Embryonic facial prominence (tissue), 1 donor: ENCODE data around the gene RNF26.

Experiments used
- DNase-seq: peaks from one replicate; pipeline ENCODE4 v3.0.0-alpha.2; 2016; ENCODE audit errors: extremely low spot score

Gene RNF26

DNA sequence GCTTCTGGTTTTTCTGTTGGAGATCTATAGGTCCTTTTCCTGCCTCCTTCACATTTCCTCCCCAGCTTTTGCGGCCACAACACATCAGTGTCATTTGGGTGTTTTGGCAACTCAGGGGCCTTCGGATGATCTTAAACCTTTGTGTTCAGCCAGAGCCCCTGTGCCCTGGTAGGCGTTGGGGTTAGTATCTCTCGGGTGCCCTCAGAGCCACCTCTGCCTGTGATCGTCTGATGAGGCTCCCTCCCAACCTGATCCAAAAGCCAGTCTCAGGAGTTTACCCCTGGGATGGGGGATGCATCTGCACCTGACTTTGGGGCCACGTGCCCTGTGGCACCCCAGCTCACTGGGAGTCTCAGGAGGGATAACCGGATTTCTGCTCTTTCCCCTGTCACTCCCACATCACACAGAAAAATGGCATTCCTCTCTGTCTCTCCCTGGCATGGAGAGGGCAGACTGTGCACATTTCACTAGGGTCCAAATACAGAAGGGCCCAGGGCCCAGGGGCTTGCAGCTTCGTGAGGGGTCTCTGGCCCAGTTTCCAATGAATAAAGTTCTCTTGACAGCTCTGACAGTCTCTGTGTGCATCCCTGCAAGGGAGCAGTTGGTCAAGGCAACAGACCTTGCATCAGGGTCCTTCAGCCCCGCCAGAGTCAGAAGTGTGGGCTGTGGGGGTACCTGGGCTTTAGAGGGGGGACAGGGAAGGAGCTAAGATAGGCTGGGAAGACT lies 2.6 kb downstream of the RNF26 start:
- DNase-seq, result no peak

DNA sequence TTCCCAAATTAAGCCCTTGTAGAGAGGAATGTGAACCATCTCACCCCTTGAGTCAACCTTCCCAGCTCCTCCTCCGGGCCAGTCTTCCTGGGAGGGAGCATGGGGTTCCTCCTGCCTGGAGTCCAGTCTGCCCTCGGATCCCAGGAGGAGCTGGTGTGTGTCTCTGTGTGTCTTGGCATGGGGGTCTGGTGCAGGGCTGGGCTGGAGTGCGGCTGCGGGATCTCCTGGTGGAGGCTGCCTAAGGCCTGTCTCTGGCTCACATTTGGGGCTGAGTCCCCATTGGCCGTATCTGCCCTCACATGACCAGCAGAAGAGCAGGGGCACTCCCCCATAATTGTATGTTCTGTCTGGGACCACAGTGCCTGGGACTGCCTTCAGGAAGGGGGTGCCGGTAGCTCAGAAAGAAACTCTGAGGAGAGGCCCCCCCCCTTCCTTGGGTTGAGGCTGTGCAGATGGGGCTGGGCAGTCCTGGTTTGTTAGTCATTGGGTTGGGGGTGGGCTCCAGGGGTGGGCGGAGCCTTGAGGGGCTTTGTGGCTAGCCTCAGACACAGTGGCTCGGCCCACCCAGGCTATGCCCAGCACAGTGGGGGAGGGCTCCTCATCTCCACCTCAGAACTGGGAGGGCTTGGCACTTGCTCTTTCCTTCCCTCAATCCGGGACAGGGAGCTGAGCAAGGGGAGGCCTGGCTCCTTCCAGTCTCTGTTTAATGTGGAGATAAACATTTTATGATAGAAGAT lies 3.4 kb downstream of the RNF26 start:
- peak; percentile 65 for DNase-seq

DNA sequence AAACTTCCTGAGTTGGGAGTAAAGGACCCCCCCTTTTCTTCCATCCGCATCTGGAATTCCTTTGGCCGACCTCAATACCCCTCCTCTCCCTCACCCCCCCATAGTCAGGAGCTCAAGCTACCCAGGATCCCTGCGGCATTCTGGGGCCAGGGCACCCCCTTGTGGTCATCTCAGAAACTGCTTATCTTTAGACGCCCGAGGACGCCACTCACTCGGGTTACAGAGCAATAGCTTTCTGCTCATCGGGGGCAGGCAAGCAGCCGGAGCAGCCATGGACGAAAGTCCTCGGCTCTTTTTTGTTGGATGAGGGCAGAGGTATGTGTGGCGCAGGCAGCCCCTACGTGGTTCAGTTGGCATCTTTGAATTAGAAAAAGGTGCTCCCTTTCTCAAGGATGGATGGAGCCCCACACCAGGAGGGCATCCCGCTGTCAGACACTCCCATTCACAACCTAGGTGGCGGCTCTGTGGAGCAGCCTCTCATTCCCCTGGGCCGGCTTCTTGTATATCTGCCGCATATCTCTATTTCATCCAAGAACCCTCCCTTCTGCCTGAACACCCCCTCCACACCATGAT lies 4.1 kb downstream of the RNF26 start:
- peak; percentile 77 for DNase-seq

DNA sequence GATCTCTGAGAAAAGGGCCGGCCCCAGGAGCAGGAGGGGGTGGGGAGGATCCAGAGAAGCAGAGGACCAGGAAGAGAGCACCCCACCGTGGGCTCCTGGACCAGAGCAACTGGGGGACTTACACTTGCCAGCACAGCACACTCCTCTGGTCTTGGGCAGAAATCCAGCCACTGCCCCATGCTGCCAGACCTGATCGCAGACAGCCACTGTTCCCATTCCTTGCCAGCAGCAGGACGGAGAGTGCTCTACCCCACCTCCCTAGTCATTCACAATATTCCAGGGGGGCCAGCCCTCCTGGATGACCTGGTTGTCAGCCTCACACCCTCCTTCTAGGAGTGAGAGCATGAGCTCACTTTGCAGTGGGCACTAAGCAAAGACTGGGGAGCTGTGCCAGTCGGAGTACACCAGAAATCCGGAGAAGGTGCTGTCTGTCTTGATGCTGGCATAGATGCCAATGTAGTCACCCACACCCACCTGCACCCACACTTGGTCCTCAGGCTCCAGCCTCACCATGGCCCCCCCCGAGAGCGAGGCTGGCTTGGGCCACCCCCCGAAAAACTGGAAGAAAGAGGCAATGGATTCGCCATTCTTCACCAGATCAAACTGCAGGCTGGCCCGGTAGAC lies 4.8 kb downstream of the RNF26 start:
- no peak for DNase-seq

DNA sequence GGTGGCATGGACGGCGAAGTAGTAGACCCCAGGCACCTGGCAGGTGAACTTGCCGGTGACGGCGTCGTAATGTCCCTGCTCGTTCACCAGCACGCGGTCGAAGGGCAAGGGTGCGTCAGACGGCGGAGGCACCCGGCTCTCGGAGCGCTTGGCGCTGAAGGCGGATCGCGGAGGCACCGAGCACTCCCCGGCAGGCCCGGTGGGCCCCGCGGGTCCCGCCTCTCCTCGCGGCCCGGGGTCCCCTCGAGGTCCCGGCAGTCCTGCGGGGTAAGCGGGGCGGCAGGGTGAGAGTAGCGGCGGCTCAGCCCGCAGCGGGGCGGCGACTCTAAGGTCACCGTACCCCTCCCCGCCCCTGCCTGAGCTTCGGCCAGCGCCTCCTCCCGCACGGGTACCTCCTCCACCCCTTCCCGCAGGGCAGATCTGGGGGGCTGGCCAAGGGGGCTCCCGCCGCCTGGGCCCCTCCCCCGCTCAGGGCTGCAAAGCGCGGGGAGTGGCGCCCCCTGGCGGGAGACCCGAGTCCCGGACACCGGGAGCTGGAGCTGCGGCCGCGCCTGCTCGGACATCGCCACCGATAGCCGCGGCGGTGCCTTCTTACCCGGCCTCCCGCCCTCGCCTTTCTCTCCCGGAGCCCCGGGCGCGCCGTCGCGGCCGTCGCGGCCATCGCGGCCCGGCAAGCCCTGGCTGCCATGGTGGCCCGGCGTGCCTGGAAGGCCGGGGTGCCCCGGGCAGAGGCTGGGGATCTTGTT lies 5.4 kb downstream of the RNF26 start:
- DNase-seq, result no peak

DNA sequence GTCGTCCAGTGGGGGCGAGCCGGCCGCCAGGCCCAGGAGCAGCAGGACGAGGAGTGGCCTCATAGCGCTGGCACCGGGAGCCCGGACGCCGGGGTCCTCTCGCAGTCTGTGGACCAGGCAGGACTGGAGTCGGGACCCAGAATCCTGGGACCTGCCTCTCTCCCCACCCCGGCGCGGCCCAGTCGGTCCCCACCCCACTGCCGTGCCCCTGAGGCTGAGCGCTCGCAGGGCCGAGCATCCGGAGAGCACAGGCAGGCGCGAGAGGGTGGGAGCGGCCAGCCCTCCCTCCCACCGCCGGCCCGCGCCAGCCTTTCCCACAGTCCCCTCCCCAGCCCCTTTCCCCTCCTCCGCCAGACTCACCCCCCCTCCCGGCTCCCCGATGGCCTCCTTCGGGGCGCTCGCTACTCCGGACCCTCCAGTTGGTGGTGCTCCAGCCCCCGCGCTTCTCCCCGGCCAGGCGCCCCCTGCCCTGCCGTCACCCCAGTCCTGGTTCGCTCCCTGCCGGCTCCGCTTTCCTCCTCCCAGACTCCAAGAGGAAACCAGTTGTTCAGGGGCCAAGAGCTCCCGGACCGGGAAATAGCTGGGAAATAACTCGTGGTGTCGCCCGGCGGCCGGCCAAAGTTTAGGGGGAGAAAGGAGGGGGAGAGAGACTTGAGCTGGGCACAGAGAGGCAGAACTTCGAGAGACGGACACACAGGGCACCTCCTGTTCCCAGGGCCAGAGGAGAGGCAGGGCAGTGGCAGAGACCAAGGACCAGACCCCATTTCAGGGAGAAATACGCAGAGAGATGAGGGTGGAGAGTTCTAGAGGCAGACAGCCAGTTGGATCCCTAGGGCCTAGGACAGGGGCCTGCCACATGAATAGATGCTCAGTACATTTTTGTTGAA lies 6.3 kb downstream of the RNF26 start, which contains the start of gene C1QTNF5:
Gene C1QTNF5, minus strand, starts transcription at position 549 of the 887 bp plus-strand sequence. Its CDS starts 486 bp downstream, at position 63.
- DNase-seq, result peak; percentile 70

DNA sequence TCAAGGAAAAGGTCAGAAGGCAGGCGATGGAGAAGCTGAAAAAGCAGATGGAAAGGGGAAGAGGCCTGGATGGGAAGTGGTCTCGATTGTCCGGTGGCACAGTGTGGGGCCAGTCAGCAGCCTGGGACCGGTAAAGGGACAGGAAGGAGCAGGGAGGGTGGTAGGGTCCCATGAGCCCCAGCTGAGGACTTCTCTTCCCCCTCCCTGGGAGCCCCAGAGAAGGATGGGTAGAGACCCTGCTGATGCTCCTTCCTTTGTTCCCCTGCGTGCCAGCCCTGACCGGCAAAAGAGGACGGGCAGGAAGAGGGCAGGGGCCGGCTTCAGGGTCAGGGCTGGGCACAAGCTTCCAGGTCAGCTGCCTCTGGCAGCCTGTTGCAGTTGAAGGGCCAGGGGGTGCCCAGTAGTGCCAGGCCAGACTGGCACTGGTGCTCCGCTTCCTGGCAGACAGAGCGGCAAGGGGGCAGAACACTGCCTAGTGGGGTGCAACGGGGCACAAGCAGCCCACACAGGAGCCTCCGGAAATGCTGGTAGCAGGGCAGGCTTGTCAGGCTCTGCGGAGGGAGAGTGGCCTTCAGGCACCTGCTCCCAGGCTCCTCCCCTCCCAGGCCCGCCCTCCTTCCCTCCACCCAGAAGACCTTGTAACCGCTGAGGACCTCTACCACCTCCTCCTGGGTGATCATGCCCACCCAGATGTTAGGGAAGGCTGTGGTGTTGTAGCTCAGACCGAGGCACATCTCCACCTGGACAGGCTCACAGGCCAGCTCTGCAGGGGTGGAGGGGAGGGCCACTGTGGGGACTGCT lies 7.1 kb downstream of the RNF26 start:
- DNase-seq, result no peak

DNA sequence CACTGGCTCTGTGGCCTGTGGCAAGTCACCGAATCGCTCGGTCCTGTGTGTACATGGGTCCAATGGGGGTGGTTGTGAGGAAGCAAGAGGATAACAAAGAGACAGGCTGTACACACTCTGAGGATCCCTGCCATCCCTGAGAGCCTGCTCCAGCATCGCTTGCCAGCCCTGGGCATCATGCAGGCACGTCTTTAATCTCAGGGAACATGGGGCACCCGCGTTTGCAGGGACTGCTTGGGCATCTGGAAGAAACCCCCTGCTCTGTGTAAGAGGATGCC lies 7.6 kb downstream of the RNF26 start:
- no peak for DNase-seq

DNA sequence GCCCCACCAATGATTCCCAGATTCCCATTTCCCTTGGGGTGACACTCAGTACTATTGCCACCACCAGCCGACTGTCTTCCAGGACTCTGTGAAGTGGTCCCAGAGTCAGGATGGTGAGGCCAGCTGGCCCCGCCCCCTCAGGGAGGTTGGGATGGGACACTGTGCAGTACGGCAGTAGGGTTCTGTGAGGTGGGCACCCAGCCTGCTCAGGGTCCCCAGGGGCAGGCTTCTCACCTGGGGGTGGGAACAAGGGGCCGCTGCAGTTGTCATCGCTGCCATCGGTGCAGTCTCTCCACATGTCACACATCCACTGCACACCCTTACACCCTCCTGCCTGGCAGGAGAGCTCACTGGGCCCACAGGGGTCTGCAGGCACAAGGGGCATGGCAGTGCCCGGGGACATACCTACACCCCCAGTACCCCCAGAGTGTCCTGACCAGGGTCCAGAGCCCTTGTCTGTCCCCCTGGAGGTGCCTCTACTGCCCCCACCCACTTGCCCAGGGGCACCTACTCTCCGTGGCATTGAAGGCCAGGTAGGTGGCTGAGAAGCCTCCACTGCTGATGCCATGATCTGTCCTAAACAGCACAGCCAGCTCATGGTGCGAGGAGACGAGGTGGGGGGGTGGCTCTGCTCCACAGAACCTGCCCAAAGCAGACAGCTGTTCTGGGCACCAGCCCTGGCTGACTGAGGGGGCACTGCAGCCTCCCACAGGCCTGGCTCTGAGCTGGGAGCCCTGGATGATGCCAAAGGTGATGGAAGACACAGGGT lies 8.2 kb downstream of the RNF26 start:
- no peak for DNase-seq

DNA sequence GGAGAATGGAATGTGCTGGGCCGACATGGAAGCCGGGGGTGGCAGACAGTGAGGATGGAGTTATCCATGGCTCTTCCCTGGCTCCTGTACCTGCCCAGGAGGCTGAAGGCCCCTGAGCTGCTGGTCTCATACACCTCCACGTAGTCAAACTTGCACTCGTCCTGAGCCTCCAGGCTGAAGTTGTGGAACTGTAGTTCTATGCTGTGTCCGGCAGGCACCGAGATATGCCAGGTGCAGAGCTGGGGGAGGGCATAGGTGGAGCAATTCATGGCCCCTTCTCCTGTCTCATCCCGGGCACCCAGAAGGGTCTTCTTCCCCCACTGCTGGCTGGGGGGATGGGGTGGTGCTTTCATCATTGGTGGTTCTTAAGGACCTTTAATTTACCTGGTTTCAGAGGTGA lies 9.4 kb downstream of the RNF26 start:
- no peak for DNase-seq

DNA sequence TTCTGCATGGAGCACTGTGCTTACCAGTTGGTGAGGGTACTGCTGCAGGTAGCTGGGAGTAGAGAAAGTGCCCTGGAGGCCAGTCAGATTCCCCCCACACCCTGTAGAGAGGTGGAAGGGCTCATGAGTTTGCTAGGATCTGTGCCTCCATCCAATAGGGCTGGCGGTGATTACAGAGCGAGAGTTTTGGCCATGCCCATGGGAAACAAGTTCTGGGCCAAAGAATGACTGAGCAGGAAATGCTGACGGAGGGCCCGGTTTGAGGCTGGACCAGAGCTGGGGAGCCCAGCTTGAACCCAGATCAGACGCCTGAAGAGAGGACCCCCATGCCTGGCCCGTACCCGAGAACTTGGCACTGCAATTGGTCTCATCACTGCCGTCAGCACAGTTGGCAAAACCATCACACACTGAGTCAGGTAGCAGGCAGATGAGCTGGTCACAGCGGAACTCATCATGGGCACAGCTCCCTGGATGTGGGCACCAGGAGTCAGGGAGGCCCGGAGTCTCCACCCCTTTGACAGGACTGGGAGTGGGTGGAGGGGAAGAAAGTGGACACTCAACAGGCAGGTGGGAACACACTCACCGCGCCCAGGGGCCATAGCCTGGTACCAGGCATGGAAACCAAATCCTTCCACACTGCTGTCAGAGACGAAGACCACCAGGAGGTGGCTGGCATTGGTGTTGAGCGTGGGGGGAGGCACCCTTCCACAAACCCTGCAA lies 10.1 kb downstream of the RNF26 start:
- DNase-seq, result no peak

DNA sequence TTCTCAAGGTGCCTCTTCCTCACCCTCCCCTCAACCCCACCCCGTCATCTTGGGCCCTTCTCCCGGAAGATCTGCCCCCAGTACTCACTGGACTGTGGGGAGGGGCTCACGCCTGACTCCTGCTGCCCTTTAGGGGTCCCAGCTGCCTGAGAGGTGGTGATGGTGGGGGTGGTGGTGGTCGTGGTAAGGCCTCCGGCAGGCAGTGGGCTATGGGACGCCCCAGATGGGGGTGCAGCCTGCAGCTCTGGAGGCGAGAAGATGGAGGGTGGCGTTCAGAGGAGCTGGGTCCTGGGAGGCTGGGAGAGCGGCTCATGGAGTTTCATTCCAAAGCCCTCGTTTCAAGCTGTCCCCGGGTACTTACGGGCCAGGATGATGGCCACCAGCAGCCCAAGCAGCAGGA lies 11.4 kb downstream of the RNF26 start:
- DNase-seq, result no peak

DNA sequence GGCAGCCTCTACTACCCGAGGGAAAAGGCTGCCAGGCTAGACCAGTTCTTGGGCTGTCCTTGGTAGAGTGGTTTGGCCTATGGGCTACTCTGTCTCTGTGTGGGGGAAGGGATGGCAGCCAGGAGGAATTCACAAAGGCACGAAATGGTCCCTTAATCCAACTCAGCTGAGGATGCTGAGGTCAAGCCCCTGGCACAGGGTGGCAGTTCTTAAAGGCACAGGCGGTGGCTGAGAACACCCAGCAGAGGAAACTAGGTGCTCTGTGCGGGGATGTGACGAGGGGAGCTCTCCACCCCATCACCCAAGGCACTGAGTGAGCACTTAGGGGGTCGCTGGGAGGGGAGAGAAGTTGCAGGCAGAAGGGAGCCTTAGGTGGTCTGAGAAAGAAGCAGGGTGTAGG lies 12.3 kb downstream of the RNF26 start, which contains the start of gene MFRP:
Gene MFRP, minus strand, starts transcription at position 101 of the 400 bp plus-strand sequence. CDS start 192 bp downstream, outside the sequence.
- no peak for DNase-seq

DNA sequence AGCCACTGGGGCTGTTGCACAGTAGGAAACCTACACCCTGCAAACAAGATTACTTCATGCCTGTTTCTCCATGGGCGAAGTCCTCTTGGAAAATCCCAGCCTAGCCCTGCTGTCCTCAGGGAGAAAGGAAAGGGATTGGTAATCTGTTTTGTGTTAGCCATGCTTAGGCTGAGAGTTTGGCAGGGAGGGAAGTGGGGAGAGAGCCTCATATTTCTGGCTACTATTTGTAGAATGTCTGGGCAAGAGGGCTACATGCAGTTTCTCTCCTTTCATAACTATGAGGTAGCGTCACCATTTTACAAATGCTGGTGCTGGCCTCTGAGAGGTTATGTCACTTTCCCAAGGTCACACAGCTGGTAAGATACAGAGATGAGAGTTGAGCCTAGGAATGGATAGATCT lies 12.9 kb downstream of the RNF26 start:
- no peak for DNase-seq

DNA sequence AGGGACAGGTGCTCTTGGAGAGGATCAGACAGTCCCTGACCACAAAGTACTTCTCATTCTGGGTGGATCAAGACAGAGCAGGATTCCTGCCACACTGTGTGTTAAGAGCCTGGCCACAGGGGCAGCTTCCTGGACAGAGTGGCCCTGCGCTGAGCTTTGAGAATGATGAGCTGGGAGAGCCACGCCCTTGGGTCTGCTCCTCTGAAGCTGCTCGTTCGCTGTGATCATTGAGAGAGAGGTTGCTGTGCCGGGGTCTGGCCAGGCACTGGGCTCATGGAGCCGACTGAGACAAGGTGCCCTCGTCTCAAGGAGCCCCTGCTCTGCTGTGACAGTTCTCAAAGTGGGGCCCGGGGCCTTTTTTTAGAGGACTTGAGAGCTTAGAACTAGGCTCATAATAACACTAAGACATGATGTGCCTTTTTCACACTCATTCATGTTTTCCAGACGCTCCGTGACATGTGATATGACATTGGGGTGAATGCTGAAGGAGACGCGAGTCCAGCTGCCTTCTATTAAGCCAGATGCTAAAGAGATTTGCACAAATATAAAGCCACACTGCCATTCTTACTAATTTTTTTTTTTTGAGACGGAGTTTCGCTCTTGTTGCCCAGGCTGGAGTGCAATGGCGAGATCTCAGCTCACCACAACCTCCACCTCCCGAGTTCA lies 13.7 kb downstream of the RNF26 start:
- DNase-seq, result no peak

DNA sequence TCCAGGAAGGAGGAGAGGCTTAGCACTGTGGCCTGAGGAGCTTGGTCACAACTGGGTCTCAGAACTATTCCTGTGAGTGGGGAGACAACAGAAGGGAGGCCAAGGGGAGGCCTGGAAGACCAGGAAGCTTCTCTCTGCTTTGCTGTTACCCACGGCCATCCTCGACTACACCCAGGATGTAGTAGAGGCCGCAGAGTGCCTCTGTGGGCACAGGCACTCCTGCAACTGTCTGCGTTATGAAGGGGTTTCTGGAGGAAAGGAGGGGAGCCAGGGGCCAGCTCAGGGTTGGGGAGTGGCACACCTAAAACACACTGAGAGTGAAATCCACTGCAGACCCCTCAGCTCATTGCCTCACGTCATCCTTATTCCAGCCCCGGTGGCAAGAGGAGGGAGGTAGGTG lies 16.0 kb downstream of the RNF26 start:
- no peak for DNase-seq

DNA sequence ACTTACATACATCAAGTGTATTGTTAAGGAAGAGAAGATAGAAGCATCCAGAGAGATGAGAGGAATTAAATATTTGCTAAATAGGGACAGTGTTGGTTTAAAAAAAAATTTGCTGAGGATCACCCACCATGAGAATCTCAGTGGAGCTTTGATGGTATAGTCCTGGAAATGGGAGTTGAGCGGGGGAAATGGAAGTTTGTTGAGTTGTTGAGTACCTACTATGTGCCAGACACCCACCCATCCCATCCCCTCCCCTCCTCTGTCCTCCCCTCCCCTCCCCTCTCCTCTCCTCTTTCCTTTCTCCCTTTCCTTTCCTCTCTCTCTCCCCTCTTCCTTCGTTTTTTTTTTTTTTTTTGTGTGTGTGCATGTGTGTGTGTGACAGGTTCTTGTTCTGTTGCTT lies 16.9 kb downstream of the RNF26 start:
- no peak for DNase-seq

DNA sequence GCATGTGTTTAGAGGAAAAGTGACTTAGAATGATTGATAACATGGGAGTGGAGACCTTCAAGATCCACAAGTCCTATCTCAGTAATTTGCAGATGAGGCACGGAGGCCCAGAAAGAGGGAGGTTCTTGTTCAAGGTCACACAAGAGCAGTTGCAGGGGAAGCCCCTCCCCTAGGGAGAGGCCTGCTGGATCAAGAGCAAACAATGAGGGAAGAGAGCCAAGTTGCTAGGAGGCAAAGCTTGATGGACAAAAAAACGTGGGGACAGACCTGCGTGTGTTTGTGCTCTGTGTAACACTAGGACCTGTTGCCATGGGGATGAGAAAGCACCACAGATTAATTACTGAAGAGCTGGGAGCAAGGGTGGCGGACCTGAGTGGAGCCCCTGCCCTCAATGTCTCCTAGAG lies 18.5 kb downstream of the RNF26 start:
- no peak for DNase-seq
